SK-N-SH (cell line): ENCODE data around the gene LATS2. TPM values are rescaled to one million over a fixed set of nuclear protein-coding genes. Genes with fewer than 3 reads are reported as not detected.

Experiments
- CTCF ChIA-PET: fragments of 300-600, 350-600 bp; formaldehyde crosslinking; extraction: SDS; loops from one replicate; lab custom pipeline; 2021; lab: Yijun Ruan, JAX
- POLR2A ChIA-PET: fragments of 350-600 bp; sonication (Branson Sonifier 250); formaldehyde crosslinking; extraction: SDS; loops from one replicate; lab custom pipeline; 2020; ENCODE audit warnings: antibody characterized with exemption, inconsistent platforms; lab: Yijun Ruan, JAX
- DNase-seq: peaks from one replicate; pipeline ENCODE4 v3.0.0; 2012
- H2AFZ ChIP-seq: fragments of 200-600 bp; sonication (generic); 2 replicates; pipeline ENCODE4 v1.8.1; 2016; ENCODE audit warnings: antibody characterized with exemption, mild to moderate bottlenecking, low read depth
- H3F3A ChIP-seq: fragments of 200-600 bp; sonication (generic); replicated peaks from 2 replicates; pipeline ENCODE3; 2016; ENCODE audit warnings: antibody characterized with exemption, mild to moderate bottlenecking; ENCODE audit not compliant: insufficient read depth
- H3K27ac ChIP-seq, 2 experiments: fragments of 200-500 bp in 1 of 2; fragments of 200-600 bp in 1 of 2; sonication (Bioruptor generic) in 1 of 2; sonication (generic), shearing (Covaris generic) in 1 of 2; 2 replicates each; pipeline versions ENCODE4 v1.5.1 to v1.6.1; 2014 to 2016; ENCODE audit warnings: low read depth in 2 of 2, inconsistent platforms in 1 of 2, low read length in 1 of 2, mild to moderate bottlenecking in 1 of 2, mixed read lengths in 1 of 2
- H3K27me3 ChIP-seq: fragments of 200-600 bp; sonication (generic), shearing (Covaris generic); 2 replicates; pipeline ENCODE4 v1.6.1; 2016; ENCODE audit warnings: mixed run types; ENCODE audit not compliant: insufficient read depth
- H3K36me3 ChIP-seq, 2 experiments: fragments of 200-500 bp in 1 of 2; fragments of 200-600 bp in 1 of 2; sonication (Bioruptor generic) in 1 of 2; sonication (generic) in 1 of 2; replicated peaks in 1 of 2; 2 replicates each; pipeline versions ENCODE3 to v1.5.1; 2014 to 2016; ENCODE audit warnings: low read length in 1 of 2, mild to moderate bottlenecking in 1 of 2; ENCODE audit not compliant: insufficient read depth in 2 of 2, control insufficient read depth in 1 of 2
- H3K4me1 ChIP-seq, 2 experiments: fragments of 200-500 bp in 1 of 2; fragments of 200-600 bp in 1 of 2; sonication (Bioruptor generic) in 1 of 2; sonication (generic), shearing (Covaris generic) in 1 of 2; 2 replicates each; pipeline versions ENCODE4 v1.5.1 to v1.6.1; 2014 to 2016; ENCODE audit warnings: low read depth in 1 of 2, low read length in 1 of 2, mixed run types in 1 of 2; ENCODE audit not compliant: insufficient read depth in 2 of 2, control insufficient read depth in 1 of 2
- H3K4me2 ChIP-seq: fragments of 200-600 bp; sonication (generic), shearing (Covaris generic); 2 replicates; pipeline ENCODE4 v1.6.1; 2017; ENCODE audit warnings: mixed run types
- H3K4me3 ChIP-seq, 2 experiments: fragments of 200-500 bp in 1 of 2; fragments of 200-600 bp in 1 of 2; sonication (Bioruptor generic) in 1 of 2; sonication (generic), shearing (Covaris generic) in 1 of 2; 2 replicates each; pipeline versions ENCODE4 v1.5.1 to v1.8.1; 2014 to 2016; ENCODE audit warnings: low read depth in 2 of 2, inconsistent platforms in 1 of 2, low read length in 1 of 2, mild to moderate bottlenecking in 1 of 2, mixed read lengths in 1 of 2, moderate library complexity in 1 of 2
- H3K79me2 ChIP-seq: fragments of 200-600 bp; sonication (generic); 2 replicates; pipeline ENCODE4 v1.8.1; 2017; ENCODE audit warnings: mild to moderate bottlenecking; ENCODE audit not compliant: insufficient read depth
- H3K9ac ChIP-seq: fragments of 200-600 bp; sonication (generic); 2 replicates; pipeline ENCODE4 v1.6.1; 2017; ENCODE audit warnings: mixed run types
- H3K9me2 ChIP-seq: fragments of 200-600 bp; sonication (generic); 2 replicates; pipeline ENCODE4 v1.6.1; 2017; ENCODE audit warnings: mixed run types
- H3K9me3 ChIP-seq: fragments of 200-600 bp; sonication (generic); 2 replicates; pipeline ENCODE4 v1.6.1; 2017; ENCODE audit warnings: mixed run types, mild to moderate bottlenecking, moderate library complexity
- H4K20me1 ChIP-seq: fragments of 200-600 bp; sonication (generic); 2 replicates; pipeline ENCODE4 v1.6.1; 2017; ENCODE audit warnings: mild to moderate bottlenecking, mixed run types; ENCODE audit not compliant: insufficient read depth
- CHD2 ChIP-seq: fragments of 150-350 bp; IDR thresholded peaks from 2 replicates; pipeline ENCODE4 v1.6.1; 2018; ENCODE audit warnings: low read length; ENCODE audit not compliant: partially characterized antibody
- CTCF ChIP-seq: fragments of 200-600 bp; sonication (generic); IDR thresholded peaks from 2 replicates; pipeline ENCODE4 v1.6.1; 2017; ENCODE audit warnings: antibody characterized with exemption, mild to moderate bottlenecking, moderate library complexity
- EP300 ChIP-seq, 2 experiments: IDR thresholded peaks; 2 replicates each; pipeline versions ENCODE4 v1.4.0 to v1.6.1; 2012; ENCODE audit warnings: borderline replicate concordance in 1 of 2, low read depth in 1 of 2, low read length in 1 of 2
- EZH2phosphoT487 ChIP-seq: fragments of 200-600 bp; sonication (generic); IDR thresholded peaks from 2 replicates; pipeline ENCODE4 v1.6.1; 2017; ENCODE audit warnings: low read depth, mixed run types, mild to moderate bottlenecking, antibody characterized with exemption, moderate library complexity, borderline replicate concordance
- FOXM1 ChIP-seq: IDR thresholded peaks from 2 replicates; pipeline ENCODE4 v1.4.0; 2012; ENCODE audit warnings: low read depth, mild to moderate bottlenecking
- GABPA ChIP-seq: IDR thresholded peaks from 2 replicates; pipeline ENCODE4 v1.4.0; 2012; ENCODE audit warnings: low read depth, mild to moderate bottlenecking
- GATA2 ChIP-seq: sonication (generic); formaldehyde crosslinking; IDR thresholded peaks from 2 replicates; pipeline ENCODE4 v1.5.0; 2020; ENCODE audit warnings: mild to moderate bottlenecking, missing genetic modification reagents
- IRF3 ChIP-seq: fragments of 150-350 bp; IDR thresholded peaks from 2 replicates; pipeline ENCODE4 v1.6.1; 2016; ENCODE audit warnings: mild to moderate bottlenecking, low read depth, low read length
- JUND ChIP-seq: IDR thresholded peaks from 2 replicates; pipeline ENCODE4 v1.4.0; 2012
- MEF2A ChIP-seq: IDR thresholded peaks from 2 replicates; pipeline ENCODE4 v1.4.0; 2012; ENCODE audit warnings: low read depth, borderline replicate concordance
- NRF1 ChIP-seq: IDR thresholded peaks from 2 replicates; pipeline ENCODE4 v1.6.1; 2012; ENCODE audit warnings: low read depth, mild to moderate bottlenecking, low read length
- PBX3 ChIP-seq: IDR thresholded peaks from 2 replicates; pipeline ENCODE4; 2012
- RAD21 ChIP-seq: IDR thresholded peaks from 2 replicates; pipeline ENCODE4 v1.6.1; 2012; ENCODE audit warnings: mild to moderate bottlenecking, low read length
- RCOR1 ChIP-seq: fragments of 150-350 bp; IDR thresholded peaks from 2 replicates; pipeline ENCODE4 v1.6.1; 2017; ENCODE audit warnings: antibody characterized with exemption, low read length
- RXRA ChIP-seq: IDR thresholded peaks from 2 replicates; pipeline ENCODE4 v1.4.0; 2012; ENCODE audit warnings: low read depth, mild to moderate bottlenecking, borderline replicate concordance
- TAF1 ChIP-seq: IDR thresholded peaks from 2 replicates; pipeline ENCODE4 v1.6.1; 2012; ENCODE audit warnings: low read depth, mild to moderate bottlenecking, low read length, moderate library complexity, borderline replicate concordance
- USF1 ChIP-seq: IDR thresholded peaks from 2 replicates; pipeline ENCODE4 v1.4.0; 2012; ENCODE audit warnings: low read depth, borderline replicate concordance
- USF2 ChIP-seq: fragments of 150-350 bp; IDR thresholded peaks from 2 replicates; pipeline ENCODE4 v1.6.1; 2017; ENCODE audit warnings: antibody characterized with exemption, low read length, low read depth, borderline replicate concordance
- YY1 ChIP-seq: IDR thresholded peaks from 2 replicates; pipeline ENCODE4 v1.4.0; 2012; ENCODE audit warnings: low read depth, mild to moderate bottlenecking
- WGBS: methylation state at CpG from one replicate; pipeline ENCODE4 v1.1.6; 2017; ENCODE audit warnings: low lambda C conversion rate; 5-methylcytosine and 5-hydroxymethylcytosine counted together
- polyA plus RNA-seq, 3 experiments: library from polyadenylated mRNA; depleted of rRNA; stranded (reverse); fragments of >200 nt; gene quantifications; 2 replicates each; pipeline ENCODE4 v1.2.3, GENCODE V29; 2012

LATS2 gene
- polyA plus RNA-seq, 1 of the 3 experiments (the other 2 are of a cell fraction) = 19.6 TPM

- H3K4me1 ChIP-seq = peaks cover 0 to 11% of the 10 kb centered on the region in 2 experiments; a peak in 2 of 4 replicates
- DNase-seq = no peak
- no peak overlapping the region for H3K4me2 ChIP-seq
- POLR2A ChIA-PET = no interaction called here
- no peaks in the 10 kb centered on the region for H3K79me2 ChIP-seq
- H3K9me3 ChIP-seq = no peaks in the 10 kb centered on the region
- H3K9me2 ChIP-seq = no peaks in the 10 kb centered on the region
- H3K9ac ChIP-seq = no peak overlapping the region
- no peaks in the 10 kb centered on the region for H4K20me1 ChIP-seq
- TF ChIP-seq RAD21 (no peak), IRF3 (no peak), EZH2phosphoT487 (no peak), USF1 (no peak), RXRA (no peak), RCOR1 (no peak)
- CTCF ChIA-PET = interaction anchor here (2.7 kb wide), 1 partner anchor 9 kb away, joined by 11 read pairs; no protein-coding TSS in a partner anchor
- no peak overlapping the region for H3K27ac ChIP-seq
- H3K4me3 ChIP-seq = no peak overlapping the region
- H3K27me3 ChIP-seq = no peaks in the 10 kb centered on the region
- peaks cover 7% of the 10 kb centered on the region for H3F3A ChIP-seq
- peak overlapping the region; percentile 65; the same call in 1 of the 2 replicates for H2AFZ ChIP-seq
- H3K36me3 ChIP-seq = no peaks in the 10 kb centered on the region
- 58% methylated on average over 12 of the region's 12 CpGs for WGBS
Observed at GRCh38 chr13:21101865-21102576, 40.6 kb upstream of the LATS2 start.

GRCh38 chr13:21100994-21101757 lies 39.8 kb upstream of the LATS2 start:
- no peaks in the 10 kb centered on the region for H3K9me3 ChIP-seq
- no peaks in the 10 kb centered on the region for H3K9me2 ChIP-seq
- no peak for DNase-seq
- H3K36me3 ChIP-seq = no peaks in the 10 kb centered on the region
- H4K20me1 ChIP-seq = no peaks in the 10 kb centered on the region
- H3K9ac ChIP-seq = no peak overlapping the region
- no peak overlapping the region for H3K4me3 ChIP-seq
- H3K27ac ChIP-seq = no peak overlapping the region
- H2AFZ ChIP-seq = no peak overlapping the region
- ChIA-PET POLR2A (no interaction called here), CTCF (interaction anchor here (2.7 kb wide), 1 partner anchor 9 kb away, joined by 11 read pairs; no protein-coding TSS in a partner anchor)
- peaks cover 0 to 8% of the 10 kb centered on the region in 2 experiments; a peak in 2 of 4 replicates for H3K4me1 ChIP-seq
- H3K4me2 ChIP-seq = no peak overlapping the region
- WGBS = 70% methylated on average over 12 of the region's 12 CpGs
- no peaks in the 10 kb centered on the region for H3K79me2 ChIP-seq
- no peaks in the 10 kb centered on the region for H3K27me3 ChIP-seq
- peaks cover 6% of the 10 kb centered on the region for H3F3A ChIP-seq
- TF ChIP-seq MEF2A (no peak), FOXM1 (no peak), USF1 (no peak), CHD2 (no peak), NRF1 (no peak), RCOR1 (no peak), PBX3 (no peak), GABPA (no peak), YY1 (no peak), CTCF (no peak), EP300 (IDR thresholded peaks at IDR 0.05; ENCODE audit: borderline replicate concordance in 1 of 2, low read depth in 1 of 2, low read length in 1 of 2) (no peak), GATA2 (CRISPR knock-in tag) (no peak), USF2 (no peak), JUND (no peak), TAF1 (no peak)
